GM23338 (cell line): ENCODE results near the gene RNF32. TPM values are rescaled to one million over a fixed set of nuclear protein-coding genes. Genes with fewer than 3 reads are reported as not detected.

ENCODE experiments used
- ATAC-seq: fragments of 200-7000 bp; cut with Tn5 transposase; 3 replicates; pipeline ENCODE4 v1.9.1; 2020
- DNase-seq: peaks from one replicate; pipeline ENCODE4 v3.0.0-alpha.2; 2015; ENCODE audit warnings: low spot score
- H2AFZ ChIP-seq: fragments of 200-600 bp; sonication (generic); 2 replicates; pipeline ENCODE4 v1.8.0; 2016; ENCODE audit warnings: antibody characterized with exemption, mild to moderate bottlenecking, moderate library complexity
- H3F3A ChIP-seq: fragments of 200-600 bp; sonication (generic); replicated peaks from 2 replicates; pipeline ENCODE4 v1.8.0; 2017; ENCODE audit warnings: antibody characterized with exemption, mixed run types, low read depth
- H3K27ac ChIP-seq: fragments of 200-600 bp; sonication (generic); 2 replicates; pipeline ENCODE4 v1.6.1; 2016; ENCODE audit warnings: low read depth
- H3K27me3 ChIP-seq: fragments of 200-600 bp; sonication (generic); 2 replicates; pipeline ENCODE4 v1.8.0; 2016; ENCODE audit warnings: mild to moderate bottlenecking, mixed run types, moderate library complexity; ENCODE audit not compliant: insufficient read depth
- H3K36me3 ChIP-seq: fragments of 200-600 bp; sonication (generic); 2 replicates; pipeline ENCODE4 v1.8.0; 2016; ENCODE audit warnings: mild to moderate bottlenecking; ENCODE audit not compliant: insufficient read depth
- H3K4me1 ChIP-seq: fragments of 200-600 bp; sonication (generic); 2 replicates; pipeline ENCODE4 v1.8.0; 2016; ENCODE audit warnings: mild to moderate bottlenecking, moderate library complexity; ENCODE audit not compliant: insufficient read depth
- H3K4me2 ChIP-seq: fragments of 200-600 bp; sonication (generic); 2 replicates; pipeline ENCODE4 v1.7.1; 2017; ENCODE audit warnings: mixed run types
- H3K4me3 ChIP-seq: fragments of 200-600 bp; sonication (generic); 2 replicates; pipeline ENCODE4 v1.6.1; 2016; ENCODE audit warnings: mixed run types
- H3K79me2 ChIP-seq: fragments of 200-600 bp; sonication (generic); replicated peaks from 2 replicates; pipeline ENCODE4 v1.8.0; 2017; ENCODE audit warnings: mild to moderate bottlenecking; ENCODE audit not compliant: insufficient read depth
- H3K9me2 ChIP-seq: fragments of 200-600 bp; sonication (generic); 2 replicates; pipeline ENCODE4 v1.8.0; 2017; ENCODE audit not compliant: insufficient read depth
- H4K20me1 ChIP-seq: fragments of 200-600 bp; sonication (generic); replicated peaks from 2 replicates; pipeline ENCODE4 v1.8.0; 2017; ENCODE audit warnings: mild to moderate bottlenecking; ENCODE audit not compliant: insufficient read depth
- H3K27ac Mint-ChIP-seq: 2 replicates; pipeline ENCODE4 v1.8.0; 2020; ENCODE audit warnings: inconsistent platforms, mild to moderate bottlenecking, moderate library complexity, mixed read lengths
- H3K27me3 Mint-ChIP-seq: 3 replicates; pipeline ENCODE4 v1.8.0; 2022; ENCODE audit warnings: low read depth, mild to moderate bottlenecking, moderate library complexity, mixed read lengths, inconsistent platforms; ENCODE audit not compliant: insufficient read depth, poor library complexity
- H3K36me3 Mint-ChIP-seq: 3 replicates; pipeline ENCODE4 v1.8.0; 2021; ENCODE audit warnings: low read depth, mild to moderate bottlenecking, inconsistent platforms, moderate library complexity, mixed read lengths
- H3K4me1 Mint-ChIP-seq: 3 replicates; pipeline ENCODE4 v1.8.0; 2020; ENCODE audit warnings: mild to moderate bottlenecking, inconsistent platforms, mixed read lengths
- H3K4me3 Mint-ChIP-seq: 3 replicates; pipeline ENCODE4 v1.8.0; 2021; ENCODE audit warnings: moderate library complexity, mild to moderate bottlenecking, inconsistent platforms, mixed read lengths
- H3K9me3 Mint-ChIP-seq: 3 replicates; pipeline ENCODE4 v1.8.0; 2020; ENCODE audit warnings: moderate library complexity, mild to moderate bottlenecking, inconsistent platforms, mixed read lengths
- EZH2 ChIP-seq: fragments of 200-600 bp; sonication (generic); IDR thresholded peaks from one replicate; pipeline ENCODE4 v1.8.0; 2017; ENCODE audit warnings: antibody characterized with exemption, mild to moderate bottlenecking, low read depth; ENCODE audit not compliant: unreplicated experiment
- NANOG ChIP-seq: IDR thresholded peaks from 2 replicates; pipeline ENCODE4 v1.6.1; 2016; ENCODE audit warnings: antibody characterized with exemption, borderline replicate concordance
- POLR2AphosphoS5 ChIP-seq: IDR thresholded peaks from 2 replicates; pipeline ENCODE4 v1.6.1; 2016; ENCODE audit warnings: antibody characterized with exemption, low read depth
- ZNF114 ChIP-seq: fragments of 250-450 bp; sonication (Bioruptor Pico); IDR thresholded peaks from 2 replicates; pipeline ENCODE4 v1.5.0; 2020; ENCODE audit warnings: mild to moderate bottlenecking, moderate library complexity
- polyA plus RNA-seq: library from polyadenylated mRNA; unstranded; fragments of >200 nt; fragmentation: Nextera tagmentation; extraction: Ambion mirVana; gene quantifications from 2 replicates; pipeline ENCODE4 v1.2.1, GENCODE V29; 2016
- total RNA-seq: library from RNA; depleted of rRNA; stranded (reverse); fragments of >200 nt; shearing (Covaris generic); gene quantifications from 2 replicates; pipeline ENCODE4 v1.2.3, GENCODE V29; 2014
- TF ChIP-seq, protein P1 (sequence below): fragments of 250-450 bp; sonication (Bioruptor Pico); IDR thresholded peaks from 2 replicates; pipeline ENCODE4 v1.5.0; 2020; ENCODE audit warnings: mild to moderate bottlenecking, moderate library complexity
- TF ChIP-seq, protein P2 (sequence below): IDR thresholded peaks from one replicate; pipeline ENCODE4 v1.6.1; 2018; ENCODE audit warnings: antibody characterized with exemption; ENCODE audit not compliant: unreplicated experiment
- TF ChIP-seq, protein P3 (sequence below), 2 experiments: fragments of 200-600 bp in 1 of 2; sonication (generic) in 1 of 2; conservative IDR thresholded peaks; 2 replicates each; pipeline versions ENCODE4 v1.5.1 to v1.6.1; 2016 to 2017; ENCODE audit warnings: antibody characterized with exemption in 2 of 2, low read depth in 2 of 2, mild to moderate bottlenecking in 2 of 2, moderate library complexity in 1 of 2

Gene RNF32
- total and polyA plus RNA-seq, 2 experiments from 2014 or later, result 0.56 to 2.0 TPM

GRCh38 chr7:156626220-156626895 lies 14.2 kb upstream of the RNF32 start (continued):
- TF ChIP-seq, protein P1, sequence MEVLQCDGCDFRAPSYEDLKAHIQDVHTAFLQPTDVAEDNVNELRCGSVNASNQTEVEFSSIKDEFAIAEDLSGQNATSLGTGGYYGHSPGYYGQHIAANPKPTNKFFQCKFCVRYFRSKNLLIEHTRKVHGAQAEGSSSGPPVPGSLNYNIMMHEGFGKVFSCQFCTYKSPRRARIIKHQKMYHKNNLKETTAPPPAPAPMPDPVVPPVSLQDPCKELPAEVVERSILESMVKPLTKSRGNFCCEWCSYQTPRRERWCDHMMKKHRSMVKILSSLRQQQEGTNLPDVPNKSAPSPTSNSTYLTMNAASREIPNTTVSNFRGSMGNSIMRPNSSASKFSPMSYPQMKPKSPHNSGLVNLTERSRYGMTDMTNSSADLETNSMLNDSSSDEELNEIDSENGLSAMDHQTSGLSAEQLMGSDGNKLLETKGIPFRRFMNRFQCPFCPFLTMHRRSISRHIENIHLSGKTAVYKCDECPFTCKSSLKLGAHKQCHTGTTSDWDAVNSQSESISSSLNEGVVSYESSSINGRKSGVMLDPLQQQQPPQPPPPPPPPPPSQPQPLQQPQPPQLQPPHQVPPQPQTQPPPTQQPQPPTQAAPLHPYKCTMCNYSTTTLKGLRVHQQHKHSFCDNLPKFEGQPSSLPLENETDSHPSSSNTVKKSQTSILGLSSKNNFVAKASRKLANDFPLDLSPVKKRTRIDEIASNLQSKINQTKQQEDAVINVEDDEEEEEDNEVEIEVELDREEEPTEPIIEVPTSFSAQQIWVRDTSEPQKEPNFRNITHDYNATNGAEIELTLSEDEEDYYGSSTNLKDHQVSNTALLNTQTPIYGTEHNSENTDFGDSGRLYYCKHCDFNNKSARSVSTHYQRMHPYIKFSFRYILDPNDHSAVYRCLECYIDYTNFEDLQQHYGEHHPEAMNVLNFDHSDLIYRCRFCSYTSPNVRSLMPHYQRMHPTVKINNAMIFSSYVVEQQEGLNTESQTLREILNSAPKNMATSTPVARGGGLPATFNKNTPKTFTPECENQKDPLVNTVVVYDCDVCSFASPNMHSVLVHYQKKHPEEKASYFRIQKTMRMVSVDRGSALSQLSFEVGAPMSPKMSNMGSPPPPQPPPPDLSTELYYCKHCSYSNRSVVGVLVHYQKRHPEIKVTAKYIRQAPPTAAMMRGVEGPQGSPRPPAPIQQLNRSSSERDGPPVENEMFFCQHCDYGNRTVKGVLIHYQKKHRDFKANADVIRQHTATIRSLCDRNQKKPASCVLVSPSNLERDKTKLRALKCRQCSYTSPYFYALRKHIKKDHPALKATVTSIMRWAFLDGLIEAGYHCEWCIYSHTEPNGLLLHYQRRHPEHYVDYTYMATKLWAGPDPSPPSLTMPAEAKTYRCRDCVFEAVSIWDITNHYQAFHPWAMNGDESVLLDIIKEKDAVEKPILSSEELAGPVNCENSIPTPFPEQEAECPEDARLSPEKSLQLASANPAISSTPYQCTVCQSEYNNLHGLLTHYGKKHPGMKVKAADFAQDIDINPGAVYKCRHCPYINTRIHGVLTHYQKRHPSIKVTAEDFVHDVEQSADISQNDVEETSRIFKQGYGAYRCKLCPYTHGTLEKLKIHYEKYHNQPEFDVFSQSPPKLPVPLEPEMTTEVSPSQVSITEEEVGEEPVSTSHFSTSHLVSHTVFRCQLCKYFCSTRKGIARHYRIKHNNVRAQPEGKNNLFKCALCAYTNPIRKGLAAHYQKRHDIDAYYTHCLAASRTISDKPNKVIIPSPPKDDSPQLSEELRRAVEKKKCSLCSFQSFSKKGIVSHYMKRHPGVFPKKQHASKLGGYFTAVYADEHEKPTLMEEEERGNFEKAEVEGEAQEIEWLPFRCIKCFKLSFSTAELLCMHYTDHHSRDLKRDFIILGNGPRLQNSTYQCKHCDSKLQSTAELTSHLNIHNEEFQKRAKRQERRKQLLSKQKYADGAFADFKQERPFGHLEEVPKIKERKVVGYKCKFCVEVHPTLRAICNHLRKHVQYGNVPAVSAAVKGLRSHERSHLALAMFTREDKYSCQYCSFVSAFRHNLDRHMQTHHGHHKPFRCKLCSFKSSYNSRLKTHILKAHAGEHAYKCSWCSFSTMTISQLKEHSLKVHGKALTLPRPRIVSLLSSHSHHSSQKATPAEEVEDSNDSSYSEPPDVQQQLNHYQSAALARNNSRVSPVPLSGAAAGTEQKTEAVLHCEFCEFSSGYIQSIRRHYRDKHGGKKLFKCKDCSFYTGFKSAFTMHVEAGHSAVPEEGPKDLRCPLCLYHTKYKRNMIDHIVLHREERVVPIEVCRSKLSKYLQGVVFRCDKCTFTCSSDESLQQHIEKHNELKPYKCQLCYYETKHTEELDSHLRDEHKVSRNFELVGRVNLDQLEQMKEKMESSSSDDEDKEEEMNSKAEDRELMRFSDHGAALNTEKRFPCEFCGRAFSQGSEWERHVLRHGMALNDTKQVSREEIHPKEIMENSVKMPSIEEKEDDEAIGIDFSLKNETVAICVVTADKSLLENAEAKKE, result no peak
- TF ChIP-seq, protein P2, sequence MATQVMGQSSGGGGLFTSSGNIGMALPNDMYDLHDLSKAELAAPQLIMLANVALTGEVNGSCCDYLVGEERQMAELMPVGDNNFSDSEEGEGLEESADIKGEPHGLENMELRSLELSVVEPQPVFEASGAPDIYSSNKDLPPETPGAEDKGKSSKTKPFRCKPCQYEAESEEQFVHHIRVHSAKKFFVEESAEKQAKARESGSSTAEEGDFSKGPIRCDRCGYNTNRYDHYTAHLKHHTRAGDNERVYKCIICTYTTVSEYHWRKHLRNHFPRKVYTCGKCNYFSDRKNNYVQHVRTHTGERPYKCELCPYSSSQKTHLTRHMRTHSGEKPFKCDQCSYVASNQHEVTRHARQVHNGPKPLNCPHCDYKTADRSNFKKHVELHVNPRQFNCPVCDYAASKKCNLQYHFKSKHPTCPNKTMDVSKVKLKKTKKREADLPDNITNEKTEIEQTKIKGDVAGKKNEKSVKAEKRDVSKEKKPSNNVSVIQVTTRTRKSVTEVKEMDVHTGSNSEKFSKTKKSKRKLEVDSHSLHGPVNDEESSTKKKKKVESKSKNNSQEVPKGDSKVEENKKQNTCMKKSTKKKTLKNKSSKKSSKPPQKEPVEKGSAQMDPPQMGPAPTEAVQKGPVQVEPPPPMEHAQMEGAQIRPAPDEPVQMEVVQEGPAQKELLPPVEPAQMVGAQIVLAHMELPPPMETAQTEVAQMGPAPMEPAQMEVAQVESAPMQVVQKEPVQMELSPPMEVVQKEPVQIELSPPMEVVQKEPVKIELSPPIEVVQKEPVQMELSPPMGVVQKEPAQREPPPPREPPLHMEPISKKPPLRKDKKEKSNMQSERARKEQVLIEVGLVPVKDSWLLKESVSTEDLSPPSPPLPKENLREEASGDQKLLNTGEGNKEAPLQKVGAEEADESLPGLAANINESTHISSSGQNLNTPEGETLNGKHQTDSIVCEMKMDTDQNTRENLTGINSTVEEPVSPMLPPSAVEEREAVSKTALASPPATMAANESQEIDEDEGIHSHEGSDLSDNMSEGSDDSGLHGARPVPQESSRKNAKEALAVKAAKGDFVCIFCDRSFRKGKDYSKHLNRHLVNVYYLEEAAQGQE, result no peak
- TF ChIP-seq EZH2, result no peak
- no peak for TF ChIP-seq POLR2AphosphoS5

- Histone ChIP-seq H3K4me3 (no peak overlapping the region), H3K4me2 (no peak overlapping the region), H3K27ac (no peak overlapping the region), H3K4me1 (no peaks in the 10 kb centered on the region), H3K79me2 (no peaks in the 10 kb centered on the region), H3K36me3 (0 out of 2 replicates have a peak, but pooled peaks cover 7% of the 10 kb centered on the region), H3F3A (no peaks in the 10 kb centered on the region), H3K9me2 (no peaks in the 10 kb centered on the region; the same call in 1 of the 2 replicates), H4K20me1 (no peaks in the 10 kb centered on the region; the same call in 1 of the 2 replicates), H2AFZ (no peak overlapping the region), H3K27me3 (no peaks in the 10 kb centered on the region)
- Mint-ChIP-seq H3K4me1 (peaks cover 4% of the 10 kb centered on the region), H3K4me3 (no peak overlapping the region), H3K9me3 (peaks cover 27% of the 10 kb centered on the region), H3K27ac (no peak overlapping the region), H3K27me3 (no peaks in the 10 kb centered on the region), H3K36me3 (peaks cover 18% of the 10 kb centered on the region)
- no peak for DNase-seq
- ATAC-seq, result no peak
- no peak for TF ChIP-seq NANOG
- TF ChIP-seq, protein P3, sequence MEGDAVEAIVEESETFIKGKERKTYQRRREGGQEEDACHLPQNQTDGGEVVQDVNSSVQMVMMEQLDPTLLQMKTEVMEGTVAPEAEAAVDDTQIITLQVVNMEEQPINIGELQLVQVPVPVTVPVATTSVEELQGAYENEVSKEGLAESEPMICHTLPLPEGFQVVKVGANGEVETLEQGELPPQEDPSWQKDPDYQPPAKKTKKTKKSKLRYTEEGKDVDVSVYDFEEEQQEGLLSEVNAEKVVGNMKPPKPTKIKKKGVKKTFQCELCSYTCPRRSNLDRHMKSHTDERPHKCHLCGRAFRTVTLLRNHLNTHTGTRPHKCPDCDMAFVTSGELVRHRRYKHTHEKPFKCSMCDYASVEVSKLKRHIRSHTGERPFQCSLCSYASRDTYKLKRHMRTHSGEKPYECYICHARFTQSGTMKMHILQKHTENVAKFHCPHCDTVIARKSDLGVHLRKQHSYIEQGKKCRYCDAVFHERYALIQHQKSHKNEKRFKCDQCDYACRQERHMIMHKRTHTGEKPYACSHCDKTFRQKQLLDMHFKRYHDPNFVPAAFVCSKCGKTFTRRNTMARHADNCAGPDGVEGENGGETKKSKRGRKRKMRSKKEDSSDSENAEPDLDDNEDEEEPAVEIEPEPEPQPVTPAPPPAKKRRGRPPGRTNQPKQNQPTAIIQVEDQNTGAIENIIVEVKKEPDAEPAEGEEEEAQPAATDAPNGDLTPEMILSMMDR (conservative IDR thresholded peaks at IDR 0.05; ENCODE audit: low read depth in 2 of 2), result no peak
- TF ChIP-seq ZNF114 (CRISPR knock-in tag), result no peak
These were observed 12.0 kb upstream of the RNF32 start for GRCh38 chr7:156628562-156628961.
